Thoracic aorta (tissue), 2 donors: Measurements from ENCODE around the gene GJE1. TPM values are rescaled to one million over a fixed set of nuclear protein-coding genes. Genes with fewer than 3 reads are reported as not detected.

Experiments
- ATAC-seq: fragments of 150-250 bp; one replicate; pipeline ENCODE4 v1.8.0; 2017; ENCODE audit warnings: low read depth; ENCODE audit not compliant: insufficient number of reproducible peaks, low FRiP score
- DNase-seq: peaks from one replicate; pipeline ENCODE4 v3.0.0-alpha.2; 2020; ENCODE audit warnings: low spot score
- H3K27ac ChIP-seq, 2 donors: fragments of 200-600 bp; sonication (generic); 1 replicate in 1 of 2; 2 replicates in 1 of 2; pipeline ENCODE4 v1.5.1; 2016; ENCODE audit warnings: mild to moderate bottlenecking in 2 of 2, moderate library complexity in 2 of 2
- H3K27me3 ChIP-seq: fragments of 200-600 bp; sonication (generic); replicated peaks from 2 replicates; pipeline ENCODE4 v1.6.0; 2016; ENCODE audit warnings: mild to moderate bottlenecking; ENCODE audit not compliant: insufficient read depth
- H3K36me3 ChIP-seq: fragments of 200-600 bp; sonication (generic); one replicate; pipeline ENCODE4 v1.5.1; 2016
- H3K4me1 ChIP-seq, 2 donors: fragments of 200-600 bp; sonication (generic); 1 replicate in 1 of 2; 2 replicates in 1 of 2; pipeline versions ENCODE4 v1.5.1 to v1.6.0; 2016; ENCODE audit warnings: low read depth in 2 of 2, mild to moderate bottlenecking in 1 of 2; ENCODE audit not compliant: control insufficient read depth in 1 of 2
- H3K4me3 ChIP-seq: fragments of 200-600 bp; sonication (generic); 2 replicates; pipeline ENCODE4 v1.5.1; 2016; ENCODE audit warnings: mild to moderate bottlenecking
- H3K9me3 ChIP-seq: fragments of 200-600 bp; sonication (generic); 2 replicates; pipeline ENCODE4 v1.5.1; 2016
- CTCF ChIP-seq: fragments of 200-600 bp; sonication (generic); IDR thresholded peaks from one replicate; pipeline ENCODE4 v1.5.1; 2019; ENCODE audit warnings: antibody characterized with exemption
- total RNA-seq, 2 donors: library from RNA; depleted of rRNA; stranded (reverse); fragments of >200 nt; gene quantifications; one replicate each; pipeline versions ENCODE4 v1.1.0 to v1.2.3, GENCODE V29; 2016

Gene GJE1
- total RNA-seq, 2 donors from 2014 or later, result not detected

GRCh38 chr6:142117366-142117765, 15.4 kb upstream of the GJE1 start:
- no peak for DNase-seq
- Histone ChIP-seq H3K4me1 (no peaks in the 10 kb centered on the region), H3K27me3 (no peaks in the 10 kb centered on the region), H3K27ac (no peak overlapping the region), H3K4me3 (no peak overlapping the region), H3K9me3 (no peaks in the 10 kb centered on the region), H3K36me3 (no peaks in the 10 kb centered on the region)
- no peak for ATAC-seq
- TF ChIP-seq CTCF, result no peak

GRCh38 chr6:142118328-142118727, 14.4 kb upstream of the GJE1 start:
- Histone ChIP-seq H3K9me3 (no peaks in the 10 kb centered on the region), H3K27me3 (no peaks in the 10 kb centered on the region), H3K4me3 (no peak overlapping the region), H3K27ac (no peak overlapping the region), H3K4me1 (no peaks in the 10 kb centered on the region), H3K36me3 (no peaks in the 10 kb centered on the region)
- ATAC-seq (no peak), DNase-seq (no peak)
- no peak for TF ChIP-seq CTCF

- Histone ChIP-seq H3K27me3 (no peaks in the 10 kb centered on the region), H3K4me1 (no peaks in the 10 kb centered on the region), H3K36me3 (no peaks in the 10 kb centered on the region), H3K27ac (no peak overlapping the region), H3K9me3 (no peaks in the 10 kb centered on the region), H3K4me3 (no peak overlapping the region)
- no peak for TF ChIP-seq CTCF
- DNase-seq (no peak), ATAC-seq (no peak)
Measured at GRCh38 chr6:142118925-142119324, 13.8 kb upstream of the GJE1 start.

GRCh38 chr6:142121342-142121741, 11.4 kb upstream of the GJE1 start:
- H3K9me3 ChIP-seq, result no peaks in the 10 kb centered on the region
- H3K27ac ChIP-seq, result no peak overlapping the region
- no peak for TF ChIP-seq CTCF
- no peaks in the 10 kb centered on the region for H3K4me1 ChIP-seq
- no peaks in the 10 kb centered on the region for H3K36me3 ChIP-seq
- no peak for ATAC-seq
- no peak overlapping the region for H3K4me3 ChIP-seq
- DNase-seq, result no peak
- no peaks in the 10 kb centered on the region for H3K27me3 ChIP-seq

- no peak for ATAC-seq
- H3K36me3 ChIP-seq, result no peaks in the 10 kb centered on the region
- no peak for TF ChIP-seq CTCF
Measured at GRCh38 chr6:142130814-142131213, 1.9 kb upstream of the GJE1 start.

More at GRCh38 chr6:142130814-142131213, 1.9 kb upstream of the GJE1 start:
- DNase-seq, result no peak
- no peaks in the 10 kb centered on the region for H3K27me3 ChIP-seq
- H3K9me3 ChIP-seq, result no peaks in the 10 kb centered on the region
- H3K27ac ChIP-seq, result no peak overlapping the region
- no peaks in the 10 kb centered on the region for H3K4me1 ChIP-seq
- H3K4me3 ChIP-seq, result no peak overlapping the region
